ENCODE measurements around the gene SLC66A2.

Gene SLC66A2

DNA sequence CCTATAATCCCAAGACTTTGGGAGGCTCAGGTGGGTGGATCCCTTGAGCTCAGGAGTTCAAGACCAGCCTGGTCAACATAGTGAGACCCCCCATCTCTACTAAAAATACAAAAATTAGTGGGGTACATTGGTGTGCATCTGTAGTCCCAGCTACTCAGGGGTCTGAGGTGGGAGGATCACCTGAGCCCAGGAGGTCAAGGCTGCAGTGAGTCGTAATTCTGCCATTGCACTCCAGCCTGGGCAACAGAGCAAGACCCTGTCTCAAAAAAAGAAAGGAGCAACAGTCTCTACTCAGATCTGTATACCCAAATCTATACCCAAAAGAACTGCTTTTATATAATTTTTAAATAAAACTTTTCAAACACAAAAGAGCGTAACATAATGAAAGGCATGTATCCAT, 7.5 kb upstream of the SLC66A2 start:
- Histone ChIP-seq H3K27ac (ENCODE audit: low read length) (no peak overlapping the region), H3K9me2 (replicated peaks; ENCODE audit: insufficient read depth, low read length) (no peaks in the 10 kb centered on the region), H3K27me3 (replicated peaks; ENCODE audit: insufficient read depth, low read length) (peaks cover 6% of the 10 kb centered on the region; the same call in 1 of the 2 replicates), H3K4me1 (ENCODE audit: low read length) (no peaks in the 10 kb centered on the region), H3K4me3 (ENCODE audit: low read length) (no peak overlapping the region), H2AFZ (ENCODE audit: low read length) (no peak overlapping the region), H3K79me2 (ENCODE audit: low read length) (no peaks in the 10 kb centered on the region), H3K4me2 (ENCODE audit: low read depth, low read length) (no peak overlapping the region), H3K9ac (ENCODE audit: low read length) (no peak overlapping the region), H3K9me3 (replicated peaks; ENCODE audit: insufficient read depth, low read length) (no peaks in the 10 kb centered on the region), H3K36me3 (replicated peaks; ENCODE audit: insufficient read depth, low read length) (no peaks in the 10 kb centered on the region), H3F3A (ENCODE audit: insufficient read depth, low read length) (no peaks in the 10 kb centered on the region), H4K20me1 (ENCODE audit: insufficient read depth, low read length) (no peaks in the 10 kb centered on the region)
- DNase-seq, result no peak
- TF ChIP-seq EZH2phosphoT487 (IDR thresholded peaks at IDR 0.05; ENCODE audit: low read length) (no peak), EZH2 (optimal IDR thresholded peaks at IDR 0.05; ENCODE audit: low read depth, low read length) (no peak)
- TF ChIP-seq, protein P1, sequence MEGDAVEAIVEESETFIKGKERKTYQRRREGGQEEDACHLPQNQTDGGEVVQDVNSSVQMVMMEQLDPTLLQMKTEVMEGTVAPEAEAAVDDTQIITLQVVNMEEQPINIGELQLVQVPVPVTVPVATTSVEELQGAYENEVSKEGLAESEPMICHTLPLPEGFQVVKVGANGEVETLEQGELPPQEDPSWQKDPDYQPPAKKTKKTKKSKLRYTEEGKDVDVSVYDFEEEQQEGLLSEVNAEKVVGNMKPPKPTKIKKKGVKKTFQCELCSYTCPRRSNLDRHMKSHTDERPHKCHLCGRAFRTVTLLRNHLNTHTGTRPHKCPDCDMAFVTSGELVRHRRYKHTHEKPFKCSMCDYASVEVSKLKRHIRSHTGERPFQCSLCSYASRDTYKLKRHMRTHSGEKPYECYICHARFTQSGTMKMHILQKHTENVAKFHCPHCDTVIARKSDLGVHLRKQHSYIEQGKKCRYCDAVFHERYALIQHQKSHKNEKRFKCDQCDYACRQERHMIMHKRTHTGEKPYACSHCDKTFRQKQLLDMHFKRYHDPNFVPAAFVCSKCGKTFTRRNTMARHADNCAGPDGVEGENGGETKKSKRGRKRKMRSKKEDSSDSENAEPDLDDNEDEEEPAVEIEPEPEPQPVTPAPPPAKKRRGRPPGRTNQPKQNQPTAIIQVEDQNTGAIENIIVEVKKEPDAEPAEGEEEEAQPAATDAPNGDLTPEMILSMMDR (IDR thresholded peaks at IDR 0.05; ENCODE audit: low read length), result no peak

DNA sequence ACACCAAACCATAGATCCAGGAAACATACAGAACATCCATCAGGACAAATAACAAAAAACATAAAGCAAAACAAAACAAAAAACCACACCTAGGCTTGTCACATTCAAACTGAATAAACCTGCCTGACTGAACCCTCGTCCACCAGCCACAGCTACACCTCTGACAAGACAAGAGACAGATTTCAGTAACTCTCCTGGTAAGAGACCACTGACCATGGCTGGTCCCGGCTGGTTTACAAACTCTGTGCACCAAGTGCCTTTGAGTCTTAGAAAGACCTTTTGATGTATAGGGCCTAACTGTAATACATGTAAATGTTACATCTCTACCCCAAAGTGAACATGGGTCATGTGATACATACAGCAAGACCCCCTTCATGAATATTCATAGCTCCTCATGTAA, 4.8 kb upstream of the SLC66A2 start:
- H3K4me3 ChIP-seq (ENCODE audit: low read length), result no peak overlapping the region
- no peaks in the 10 kb centered on the region for H3K9me2 ChIP-seq (replicated peaks; ENCODE audit: insufficient read depth, low read length)
- no peak for DNase-seq
- H3K9me3 ChIP-seq (replicated peaks; ENCODE audit: insufficient read depth, low read length), result no peaks in the 10 kb centered on the region
- H2AFZ ChIP-seq (ENCODE audit: low read length), result no peak overlapping the region
- H4K20me1 ChIP-seq (ENCODE audit: insufficient read depth, low read length), result no peaks in the 10 kb centered on the region
- H3K79me2 ChIP-seq (ENCODE audit: low read length), result no peaks in the 10 kb centered on the region
- H3K27me3 ChIP-seq (replicated peaks; ENCODE audit: insufficient read depth, low read length), result peaks cover 6% of the 10 kb centered on the region; the same call in 1 of the 2 replicates
- TF ChIP-seq, protein P1 (IDR thresholded peaks at IDR 0.05; ENCODE audit: low read length), result no peak
- no peak for TF ChIP-seq EZH2 (optimal IDR thresholded peaks at IDR 0.05; ENCODE audit: low read depth, low read length)
- TF ChIP-seq EZH2phosphoT487 (IDR thresholded peaks at IDR 0.05; ENCODE audit: low read length), result no peak
- H3K4me2 ChIP-seq (ENCODE audit: low read depth, low read length), result no peak overlapping the region
- no peak overlapping the region for H3K27ac ChIP-seq (ENCODE audit: low read length)
- H3K36me3 ChIP-seq (replicated peaks; ENCODE audit: insufficient read depth, low read length), result no peaks in the 10 kb centered on the region
- no peaks in the 10 kb centered on the region for H3F3A ChIP-seq (ENCODE audit: insufficient read depth, low read length)
- H3K9ac ChIP-seq (ENCODE audit: low read length), result no peak overlapping the region
- H3K4me1 ChIP-seq (ENCODE audit: low read length), result no peaks in the 10 kb centered on the region

DNA sequence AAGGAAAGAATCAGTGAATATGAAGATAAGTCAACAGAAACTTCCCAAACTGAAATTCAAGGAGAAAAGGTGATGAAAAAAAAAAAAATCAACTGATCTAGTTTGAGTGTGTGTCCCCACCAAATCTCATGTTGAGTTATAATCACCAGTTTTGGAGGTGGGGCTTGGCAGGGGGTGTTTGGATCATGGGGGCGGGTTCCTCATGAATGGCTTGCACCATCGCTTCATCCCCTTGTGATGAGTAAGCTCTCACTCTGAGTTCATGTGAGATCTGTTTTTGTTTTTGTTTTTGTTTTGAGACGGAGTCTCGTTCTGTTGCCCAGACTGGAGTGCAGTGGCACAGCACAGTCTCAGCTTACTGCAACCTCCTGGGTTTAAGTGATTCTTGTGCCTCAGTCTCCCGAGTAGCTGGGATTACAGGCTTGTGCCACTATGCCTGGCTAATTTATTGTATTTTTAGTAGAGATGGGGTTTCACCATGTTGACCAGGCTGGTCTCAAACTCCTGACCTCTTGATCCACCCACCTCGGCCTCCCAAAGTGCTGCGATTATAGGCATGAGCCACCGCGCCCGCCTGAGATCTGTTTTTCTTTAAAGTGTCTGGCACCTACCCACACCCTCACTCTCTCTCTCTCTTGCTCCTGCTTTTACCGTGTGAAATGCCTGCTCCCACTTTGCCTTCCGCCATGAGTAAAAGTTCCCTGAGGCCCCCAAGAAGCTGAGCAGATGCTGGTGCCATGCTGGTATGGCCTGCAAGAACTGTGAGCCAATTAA, 4.0 kb upstream of the SLC66A2 start:
- Histone ChIP-seq H3K4me1 (ENCODE audit: low read length) (no peaks in the 10 kb centered on the region), H3K36me3 (replicated peaks; ENCODE audit: insufficient read depth, low read length) (no peaks in the 10 kb centered on the region), H3K27ac (ENCODE audit: low read length) (no peak overlapping the region), H3K9me3 (replicated peaks; ENCODE audit: insufficient read depth, low read length) (no peaks in the 10 kb centered on the region), H3K27me3 (replicated peaks; ENCODE audit: insufficient read depth, low read length) (peaks cover 6% of the 10 kb centered on the region; the same call in 1 of the 2 replicates), H3K4me2 (ENCODE audit: low read depth, low read length) (no peak overlapping the region), H2AFZ (ENCODE audit: low read length) (no peak overlapping the region), H3K79me2 (ENCODE audit: low read length) (0 out of 2 replicates have a peak, but pooled peaks cover 2% of the 10 kb centered on the region), H3F3A (ENCODE audit: insufficient read depth, low read length) (no peaks in the 10 kb centered on the region), H4K20me1 (ENCODE audit: insufficient read depth, low read length) (no peaks in the 10 kb centered on the region), H3K4me3 (ENCODE audit: low read length) (no peak overlapping the region), H3K9me2 (replicated peaks; ENCODE audit: insufficient read depth, low read length) (no peaks in the 10 kb centered on the region), H3K9ac (ENCODE audit: low read length) (no peak overlapping the region)
- DNase-seq, result no peak
- no peak for TF ChIP-seq EZH2 (optimal IDR thresholded peaks at IDR 0.05; ENCODE audit: low read depth, low read length)
- TF ChIP-seq, protein P1 (IDR thresholded peaks at IDR 0.05; ENCODE audit: low read length), result no peak

Data from MM.1S (cell line).